ENCODE data around the gene APLP2. TPM values are rescaled to one million over a fixed set of nuclear protein-coding genes. Genes with fewer than 3 reads are reported as not detected.
A peak's percentile ranks its signal among the peaks of the same experiment; 100 is the strongest.

The APLP2 gene
- total and polyA plus RNA-seq, 2 of the 13 experiments (the other 11 are each of a cell fraction or from before 2014, with no cell fraction given), result 315 to 594 TPM

GRCh38 chr11:130163346-130164220 lies 93.9 kb downstream of the APLP2 start (continued):
- TF ChIP-seq PLRG1 (conservative IDR thresholded peaks at IDR 0.05), result no peak
- TF ChIP-seq ZBTB38 (CRISPR knock-in tag; IDR thresholded peaks at IDR 0.05), result peak; percentile 81; the same call in 1 of the 2 replicates
- no peak for TF ChIP-seq ZNF772 (CRISPR knock-in tag; IDR thresholded peaks at IDR 0.05)
- TF ChIP-seq RELA (CRISPR knock-in tag; IDR thresholded peaks at IDR 0.05), result no peak
- peak; percentile 55; the same call in 1 of the 2 replicates for TF ChIP-seq SSRP1 (CRISPR knock-in tag; IDR thresholded peaks at IDR 0.05)
- no peak for TF ChIP-seq ZNF44 (CRISPR knock-in tag; IDR thresholded peaks at IDR 0.05)
- TF ChIP-seq ZNF891 (CRISPR knock-in tag; IDR thresholded peaks at IDR 0.05), result peak; percentile 51; the same call in 1 of the 2 replicates
- no peak for TF ChIP-seq ZNF512 (CRISPR knock-in tag; IDR thresholded peaks at IDR 0.05)
- TF ChIP-seq REL (CRISPR knock-in tag; conservative IDR thresholded peaks at IDR 0.05), result no peak
- TF ChIP-seq HDAC6 (IDR thresholded peaks at IDR 0.05; ENCODE audit: low read depth, low read length), result no peak
- TF ChIP-seq ZNF724P (CRISPR knock-in tag; IDR thresholded peaks at IDR 0.05; ENCODE audit: borderline replicate concordance), result no peak; the same call in 1 of the 2 replicates
- TF ChIP-seq ZEB1 (IDR thresholded peaks at IDR 0.05; ENCODE audit: insufficient replicate concordance, low read depth), result peak; percentile 20
- no peak for TF ChIP-seq ZBTB34 (CRISPR knock-in tag; IDR thresholded peaks at IDR 0.05)
- no peak for TF ChIP-seq CBX2 (IDR thresholded peaks at IDR 0.05; ENCODE audit: low read depth, low read length)
- no peak for TF ChIP-seq CBX2 (CRISPR knock-in tag; IDR thresholded peaks at IDR 0.05; ENCODE audit: low read depth)
- no peak for TF ChIP-seq ZNF329 (CRISPR knock-in tag; IDR thresholded peaks at IDR 0.05; ENCODE audit: low read depth)
- TF ChIP-seq ZNF230 (CRISPR knock-in tag; IDR thresholded peaks at IDR 0.05), result no peak
- TF ChIP-seq MAF1 (CRISPR knock-in tag; IDR thresholded peaks at IDR 0.05; ENCODE audit: borderline replicate concordance), result peak; percentile 41; the same call in 1 of the 2 replicates
- peak; percentile 81; the same call in 1 of the 2 replicates for TF ChIP-seq MYNN (CRISPR knock-in tag; IDR thresholded peaks at IDR 0.05; ENCODE audit: low read depth)
- no peak for TF ChIP-seq ZNF552 (CRISPR knock-in tag; IDR thresholded peaks at IDR 0.05; ENCODE audit: borderline replicate concordance)
- peak; percentile 81; the same call in 1 of the 2 replicates for TF ChIP-seq ZNF224 (CRISPR knock-in tag; IDR thresholded peaks at IDR 0.05)
- no peak for TF ChIP-seq ZSCAN5A (CRISPR knock-in tag; IDR thresholded peaks at IDR 0.05; ENCODE audit: borderline replicate concordance)
- no peak for TF ChIP-seq NR2F1 (CRISPR knock-in tag; IDR thresholded peaks at IDR 0.05)
- TF ChIP-seq SALL2 (CRISPR knock-in tag; IDR thresholded peaks at IDR 0.05), result no peak
- no peak for TF ChIP-seq ZNF335 (CRISPR knock-in tag; IDR thresholded peaks at IDR 0.05)
- TF ChIP-seq SMAD3 (CRISPR knock-in tag; IDR thresholded peaks at IDR 0.05), result no peak
- peak; percentile 40; the same call in 1 of the 2 replicates for TF ChIP-seq DRAP1 (CRISPR knock-in tag; IDR thresholded peaks at IDR 0.05)

Measured in HepG2 (cell line).